ENCODE results near the gene LTC4S. TPM values are rescaled to one million over a fixed set of nuclear protein-coding genes. Genes with fewer than 3 reads are reported as not detected.

Gene LTC4S
- total and polyA plus RNA-seq, 9 of the 15 experiments (the other 6 are each of a cell fraction or from before 2014, with no cell fraction given) = 0.17 to 0.77 (median 0.75) TPM; not detected in 6

GRCh38 chr5:179836225-179837019 is 42.6 kb downstream of the LTC4S start (continued):
- TF ChIP-seq CCNT2 (IDR thresholded peaks at IDR 0.05; ENCODE audit: borderline replicate concordance, extremely low read depth, insufficient read length, low read depth, low read length) = peak; percentile 58
- TF ChIP-seq SOX6 (IDR thresholded peaks at IDR 0.05) = peak; percentile 65
- TF ChIP-seq NR1H2 (CRISPR knock-in tag; IDR thresholded peaks at IDR 0.05) = no peak
- TF ChIP-seq IRF2 (CRISPR knock-in tag; IDR thresholded peaks at IDR 0.05) = peak; percentile 93; the same call in 1 of the 2 replicates
- TF ChIP-seq ZNF57 (CRISPR knock-in tag; IDR thresholded peaks at IDR 0.05) = no peak
- TF ChIP-seq TCF15 (CRISPR knock-in tag; IDR thresholded peaks at IDR 0.05) = no peak
- no peak for TF ChIP-seq ZNF324 (CRISPR knock-in tag; IDR thresholded peaks at IDR 0.05)
- TF ChIP-seq MEF2D (tag; conservative IDR thresholded peaks at IDR 0.05; ENCODE audit: low read depth) = no peak
- TF ChIP-seq ZFX (CRISPR knock-in tag; IDR thresholded peaks at IDR 0.05) = 0 out of 2 replicates have a peak, but pooled peaks have one; percentile 25
- peak; percentile 58; the same call in 1 of the 2 replicates for TF ChIP-seq THRAP3 (IDR thresholded peaks at IDR 0.05; ENCODE audit: borderline replicate concordance)
- no peak for TF ChIP-seq KHSRP (IDR thresholded peaks at IDR 0.05)
- TF ChIP-seq TAL1 (IDR thresholded peaks at IDR 0.05) = 0 out of 2 replicates have a peak, but pooled peaks have one; percentile 7
- TF ChIP-seq PHB (CRISPR knock-in tag; IDR thresholded peaks at IDR 0.05) = no peak
- no peak for TF ChIP-seq RHOXF2B (CRISPR knock-in tag; conservative IDR thresholded peaks at IDR 0.05)
- no peak for TF ChIP-seq MTA1 (IDR thresholded peaks at IDR 0.05; ENCODE audit: borderline replicate concordance)
- no peak for TF ChIP-seq HIVEP1 (CRISPR knock-in tag; IDR thresholded peaks at IDR 0.05)
- peak; percentile 64 for TF ChIP-seq ATF7 (IDR thresholded peaks at IDR 0.05)
- TF ChIP-seq ELF4 (CRISPR knock-in tag; IDR thresholded peaks at IDR 0.05) = 0 out of 2 replicates have a peak, but pooled peaks have one; percentile 8
- TF ChIP-seq E2F4 (CRISPR knock-in tag; IDR thresholded peaks at IDR 0.05; ENCODE audit: low read depth) = no peak
- no peak for TF ChIP-seq ZNF551 (CRISPR knock-in tag; IDR thresholded peaks at IDR 0.05)
- TF ChIP-seq SP1 (CRISPR knock-in tag; IDR thresholded peaks at IDR 0.05) = 0 out of 2 replicates have a peak, but pooled peaks have one; percentile 28
- peak; percentile 28; the same call in 1 of the 2 replicates for TF ChIP-seq CREM (IDR thresholded peaks at IDR 0.05; ENCODE audit: low read depth)
- TF ChIP-seq TARDBP (IDR thresholded peaks at IDR 0.05) = no peak

Data from K562 (cell line).